GM12878 (cell line): Measurements from ENCODE around the gene LGMN. TPM values are rescaled to one million over a fixed set of nuclear protein-coding genes. Genes with fewer than 3 reads are reported as not detected.

Experiments
- ATAC-seq: fragments of 200-7000 bp; cut with Tn5 transposase; 3 replicates; pipeline ENCODE4 v1.9.1; 2020; ENCODE audit warnings: mild to moderate bottlenecking, moderate library complexity
- BruUV-seq: library from RNA; stranded (reverse); fragments of 400-500 nt; replicated peaks from 2 replicates; lab custom pipeline; 2021; lab: Mats Ljungman, UMichigan
- CTCF ChIA-PET: fragments of 300-600 bp; sonication (Branson Sonifier 250); formaldehyde crosslinking; extraction: SDS; loops from one replicate; lab custom pipeline; 2021; ENCODE audit warnings: inconsistent platforms; lab: Yijun Ruan, JAX
- POLR2A ChIA-PET: fragments of 350-600 bp; formaldehyde crosslinking; extraction: SDS; loops from one replicate; lab custom pipeline; 2021; ENCODE audit warnings: inconsistent platforms; lab: Charles Lee
- RAD21 ChIA-PET: fragments of 300-600 bp; sonication (Branson Sonifier 250); formaldehyde crosslinking; loops from one replicate; lab custom pipeline; 2023; ENCODE audit warnings: antibody characterized with exemption; ENCODE audit not compliant: unreplicated experiment; lab: Charles Lee
- SMC1A ChIA-PET: fragments of 300-600 bp; sonication (Branson Sonifier 250); formaldehyde crosslinking; loops from one replicate; lab custom pipeline; 2023; ENCODE audit not compliant: unreplicated experiment, uncharacterized antibody; lab: Charles Lee
- DNase-seq: peaks from one replicate; pipeline ENCODE4 v3.0.0-alpha.2; 2011; ENCODE audit warnings: low read depth, low spot score
- FAIRE-seq: peaks from 3 replicates; lab custom pipeline; 2011; peaks lifted over from hg19 to GRCh38; lab: Jason Lieb, UNC
- H2AFZ ChIP-seq: 2 replicates; pipeline ENCODE4 v1.6.0; 2011; ENCODE audit warnings: low read depth, low read length, control low read depth; ENCODE audit not compliant: control insufficient read depth
- H3K27ac ChIP-seq: 2 replicates; pipeline ENCODE4 v1.5.1; 2011; ENCODE audit warnings: control low read depth; ENCODE audit not compliant: control insufficient read depth, insufficient read depth
- H3K27me3 ChIP-seq, 2 experiments: replicated peaks in 1 of 2; 2 replicates each; pipeline versions ENCODE4 v1.6.0 to v1.6.1; 2011; ENCODE audit warnings: low read length in 1 of 2; ENCODE audit not compliant: control insufficient read depth in 2 of 2, insufficient read depth in 2 of 2
- H3K36me3 ChIP-seq, 2 experiments: 2 replicates each; pipeline ENCODE4 v1.5.1; 2011; ENCODE audit warnings: low read length in 1 of 2; ENCODE audit not compliant: control insufficient read depth in 2 of 2, insufficient read depth in 2 of 2
- H3K4me1 ChIP-seq: 2 replicates; pipeline ENCODE4 v1.6.1; 2011; ENCODE audit warnings: mild to moderate bottlenecking, low read length, moderate library complexity, mixed read lengths; ENCODE audit not compliant: control insufficient read depth, insufficient read depth
- H3K4me2 ChIP-seq: 2 replicates; pipeline ENCODE4 v1.6.0; 2011; ENCODE audit warnings: control low read depth; ENCODE audit not compliant: control insufficient read depth, insufficient read depth
- H3K4me3 ChIP-seq: fragments of 200-600 bp; sonication (generic); 2 replicates; pipeline ENCODE4 v1.5.1; 2016
- H3K79me2 ChIP-seq: 2 replicates; pipeline ENCODE4 v1.6.0; 2011; ENCODE audit warnings: low read length; ENCODE audit not compliant: control insufficient read depth, insufficient read depth
- H3K9ac ChIP-seq: 2 replicates; pipeline ENCODE4 v1.8.0; 2011; ENCODE audit warnings: low read length, control low read depth, mixed read lengths; ENCODE audit not compliant: control insufficient read depth, insufficient read depth
- H3K9me3 ChIP-seq: replicated peaks from 3 replicates; pipeline ENCODE4 v1.5.1; 2011; ENCODE audit warnings: mild to moderate bottlenecking, low read length; ENCODE audit not compliant: control insufficient read depth, insufficient read depth
- H4K20me1 ChIP-seq: 2 replicates; pipeline ENCODE4 v1.6.0; 2011; ENCODE audit not compliant: control insufficient read depth, insufficient read depth
- CREM ChIP-seq: IDR thresholded peaks from 2 replicates; pipeline ENCODE4 v1.6.1; 2014; ENCODE audit warnings: antibody characterized with exemption, low read depth
- ESRRA ChIP-seq: IDR thresholded peaks from 2 replicates; pipeline ENCODE4 v1.6.1; 2012; ENCODE audit warnings: mild to moderate bottlenecking, low read length, improper control_type of control experiment
- NKRF ChIP-seq: fragments of 450-650 bp; conservative IDR thresholded peaks from 2 replicates; pipeline ENCODE4 v1.6.1; 2017; ENCODE audit warnings: mild to moderate bottlenecking, moderate library complexity
- PBX3 ChIP-seq: IDR thresholded peaks from 2 replicates; pipeline ENCODE4 v1.6.1; 2011; ENCODE audit warnings: mild to moderate bottlenecking, low read depth, low read length, moderate library complexity; ENCODE audit not compliant: insufficient replicate concordance
- SP1 ChIP-seq: IDR thresholded peaks from one replicate; pipeline ENCODE4 v1.6.1; 2011; ENCODE audit warnings: low read depth, low read length
- SRF ChIP-seq, 2 experiments: IDR thresholded peaks; 2 replicates each; pipeline ENCODE4 v1.6.1; 2011; ENCODE audit warnings: low read depth in 2 of 2, low read length in 2 of 2, mild to moderate bottlenecking in 1 of 2, moderate library complexity in 1 of 2
- ZBTB11 ChIP-seq: fragments of 450-650 bp; formaldehyde crosslinking; IDR thresholded peaks from 2 replicates; pipeline ENCODE4 v1.5.0; 2022; ENCODE audit warnings: mild to moderate bottlenecking, missing genetic modification characterization
- ZNF592 ChIP-seq: fragments of 450-650 bp; IDR thresholded peaks from 2 replicates; pipeline ENCODE4 v1.6.1; 2017; ENCODE audit warnings: mild to moderate bottlenecking, moderate library complexity
- WGBS: methylation state at CpG from one replicate; pipeline ENCODE4 v1.1.6; 2016; ENCODE audit warnings: low lambda C conversion rate; ENCODE audit not compliant: insufficient replicate concordance, insufficient coverage; ENCODE audit errors: missing lambda C conversion rate; 5-methylcytosine and 5-hydroxymethylcytosine counted together
- in situ Hi-C: fragments of 300-500 bp; cut with MboI; formaldehyde crosslinking; loops from 9 replicates; pipeline ENCODE4 v1.14.3; 2018; ENCODE audit warnings: mixed read lengths
- intact Hi-C: fragments of 100-400 bp; cut with micrococcal nuclease; formaldehyde crosslinking; loops from one replicate; pipeline ENCODE4 v1.14.2; 2022; ENCODE audit not compliant: unreplicated experiment
- polyA plus RNA-seq, 11 experiments: library from polyadenylated mRNA; depleted of rRNA in 4 of 11; unstranded in 6 of 11; stranded (reverse) in 5 of 11; fragments of >200 nt; fragmentation: Nextera tagmentation in 4 of 11; fragmentation: Illumina TruSeq in 1 of 11; extraction: Ambion mirVana in 4 of 11; extraction: Trizol in 1 of 11; gene quantifications; 1 replicate in 1 of 11; 2 replicates in 10 of 11; pipeline versions ENCODE4 v1.2.1 to v1.2.3, GENCODE V29; 2011 to 2016; ENCODE audit warnings: inconsistent platforms in 2 of 11, missing spikeins in 2 of 11, low read depth in 1 of 11
- total RNA-seq, 4 experiments: library from RNA; depleted of rRNA in 3 of 4; stranded (reverse); fragments of >200 nt in 3 of 4; fragmentation: Illumina TruSeq in 1 of 4; extraction: Trizol in 1 of 4; gene quantifications; 2 replicates each; pipeline versions ENCODE4 v1.2.1 to v1.2.3, GENCODE V29; 2013 to 2021

Gene LGMN
- total and polyA plus RNA-seq, 10 of the 15 experiments (the other 5 are each of a cell fraction or from before 2014, with no cell fraction given), result 0.71 to 192 (median 3.9) TPM

GRCh38 chr14:92666251-92666650 is 82.2 kb downstream of the LGMN start (continued):
- TF ChIP-seq ZBTB11 (CRISPR knock-in tag), result no peak
- TF ChIP-seq ESRRA, result no peak
- TF ChIP-seq CREM, result no peak
- no peak for TF ChIP-seq SP1
- TF ChIP-seq NKRF, result no peak

- Histone ChIP-seq H4K20me1 (no peaks in the 10 kb centered on the region), H3K36me3 (peaks cover 1 to 9% of the 10 kb centered on the region in 2 experiments; a peak in 3 of 4 replicates), H3K9me3 (no peaks in the 10 kb centered on the region; the same call in 2 of the 3 replicates), H2AFZ (peak overlapping the region; percentile 27; the same call in 1 of the 2 replicates), H3K4me2 (0 out of 2 replicates have a peak overlapping the region, but pooled peaks have one; percentile 26), H3K4me1 (peaks cover 27% of the 10 kb centered on the region), H3K9ac (no peak overlapping the region; the same call in 1 of the 2 replicates), H3K27ac (peak overlapping the region; percentile 43), H3K27me3 (no peaks in the 10 kb centered on the region), H3K4me3 (no peak overlapping the region), H3K79me2 (no peaks in the 10 kb centered on the region)
- ATAC-seq (peak; percentile 20), DNase-seq (no peak), FAIRE-seq (no peak)
- intact Hi-C loops (no loop called here), in situ Hi-C loops (no loop called here)
- ChIA-PET CTCF (interaction anchor here (0.6 to 1.2 kb wide), 3 partner anchors 12 to 43 kb away, joined by 3 to 4 read pairs (median 4); no protein-coding TSS in a partner anchor), RAD21 (interaction anchor here (0.6 to 2.5 kb wide), 5 partner anchors 9 to 132 kb away, joined by 3 to 14 read pairs (median 4); no protein-coding TSS in a partner anchor), POLR2A (interaction anchor here (0.7 to 3.3 kb wide), 3 partner anchors 11 to 20 kb away, joined by 6 to 25 read pairs (median 8); no protein-coding TSS in a partner anchor), SMC1A (interaction anchor here (0.6 to 2.6 kb wide), 10 partner anchors 10 to 119 kb away, joined by 3 to 14 read pairs (median 3); no protein-coding TSS in a partner anchor)
- WGBS, result 70% methylated on average over 7 of the region's 8 CpGs
- no TSS peak for BruUV-seq
- no peak for TF ChIP-seq SRF (IDR thresholded peaks at IDR 0.05; ENCODE audit: low read depth in 2 of 2, low read length in 2 of 2)
- TF ChIP-seq PBX3, result no peak
- no peak for TF ChIP-seq ZNF592
These were observed 82.7 kb downstream of the LGMN start for GRCh38 chr14:92665661-92666110.
